ENCODE results near the gene SHISAL2B. TPM values are rescaled to one million over a fixed set of nuclear protein-coding genes. Genes with fewer than 3 reads are reported as not detected.

SHISAL2B gene
- total and polyA plus RNA-seq, 2 donors (not counting 3 experiments of a cell fraction or from before 2014, with no cell fraction given): not detected

GRCh38 chr5:64682608-64683007, 7.7 kb upstream of the SHISAL2B start:
- no peak overlapping the region for H3K9ac ChIP-seq (replicated peaks; ENCODE audit: extremely low read depth, insufficient read depth, low read length)
- FAIRE-seq (no peak), DNase-seq (ENCODE audit: low read depth, low spot score) (no peak)
- no peaks in the 10 kb centered on the region for H4K20me1 ChIP-seq (replicated peaks; ENCODE audit: control insufficient read depth, extremely low read depth, insufficient read depth, low read length)
- H3K79me2 ChIP-seq (ENCODE audit: control insufficient read depth, insufficient read depth, low read length): no peaks in the 10 kb centered on the region
- ChIA-PET CTCF (interaction anchor here (1.0 kb wide), 1 partner anchor 85 kb away, joined by 3 read pairs; no protein-coding TSS in a partner anchor), POLR2A (interaction anchor here (0.5 kb wide), 1 partner anchor 44 kb away, joined by 4 read pairs; no protein-coding TSS in a partner anchor)
- dilution Hi-C loops (cut with MboI; ENCODE audit: extremely low pct_ligation_motif_present, low sequenced_read_pairs): no loop called here
- no peaks in the 10 kb centered on the region for H3K9me3 ChIP-seq (replicated peaks; ENCODE audit: control insufficient read depth, insufficient read depth, low read length)
- H2AFZ ChIP-seq (ENCODE audit: low read depth, low read length): no peak overlapping the region
- BruUV-seq (replicated peaks): no TSS peak
- no peaks in the 10 kb centered on the region for H3K36me3 ChIP-seq (ENCODE audit: control insufficient read depth in 2 of 2, extremely low read depth in 1 of 2, insufficient read depth in 2 of 2, low read length in 2 of 2)
- H3K4me1 ChIP-seq (ENCODE audit: control insufficient read depth, extremely low read depth, insufficient read depth, low read length): no peaks in the 10 kb centered on the region
- no peak overlapping the region for H3K4me3 ChIP-seq (replicated peaks in 1 of 3; ENCODE audit: insufficient read depth in 1 of 3, low read depth in 1 of 3, low read length in 3 of 3)
- no peaks in the 10 kb centered on the region for H3K9me1 ChIP-seq (replicated peaks; ENCODE audit: control insufficient read depth, extremely low read depth, insufficient read depth, low read length)
- no peak overlapping the region for H3K4me2 ChIP-seq (ENCODE audit: insufficient read depth, low read length)
- no peak overlapping the region for H3K27ac ChIP-seq (ENCODE audit: insufficient read depth, low read depth, low read length)
- peaks cover 6 to 10% of the 10 kb centered on the region in 2 experiments for H3K27me3 ChIP-seq (ENCODE audit: control insufficient read depth in 2 of 2, insufficient read depth in 2 of 2, low read length in 2 of 2)
- intact Hi-C loops (cut with micrococcal nuclease): no loop called here
- TF ChIP-seq POLR2AphosphoS5 (IDR thresholded peaks at IDR 0.05; ENCODE audit: insufficient read depth, low read depth, low read length): no peak
- no peak for TF ChIP-seq POLR2A (IDR thresholded peaks at IDR 0.05; ENCODE audit: low read depth, low read length)
- TF ChIP-seq CTCF (IDR thresholded peaks at IDR 0.05; ENCODE audit: extremely low read depth in 1 of 2, insufficient read depth in 1 of 2, low read depth in 1 of 2, low read length in 2 of 2): no peak
- TF ChIP-seq MAX (IDR thresholded peaks at IDR 0.05; ENCODE audit: insufficient read depth, insufficient read length): no peak
- TF ChIP-seq MYC (IDR thresholded peaks at IDR 0.05; ENCODE audit: low read depth, low read length): no peak
- TF ChIP-seq JUN (IDR thresholded peaks at IDR 0.05; ENCODE audit: borderline replicate concordance, insufficient read depth, insufficient read length, low read depth): no peak
- TF ChIP-seq EZH2 (IDR thresholded peaks at IDR 0.05; ENCODE audit: borderline replicate concordance, low read depth, low read length, severe bottlenecking): no peak
- no peak for TF ChIP-seq GATA2 (IDR thresholded peaks at IDR 0.05; ENCODE audit: insufficient read depth, insufficient read length, low read depth, low read length)
- TF ChIP-seq FOS (IDR thresholded peaks at IDR 0.05; ENCODE audit: borderline replicate concordance, insufficient read depth, low read length): no peak

All from endothelial cell of umbilical vein (primary cell).